KOPT-K1 (cell line): ENCODE results near the gene SRGAP2C.
"Not testable (repeated sequence)": the region's sequence is repeated elsewhere in the genome, so short reads cannot be mapped to it uniquely, and the experiment has no call there.

Source experiments
- H3K27ac ChIP-seq: fragments of 200-600 bp; sonication (generic); 2 replicates; pipeline ENCODE4 v1.5.1; 2016; ENCODE audit warnings: antibody characterized with exemption, mild to moderate bottlenecking, low read depth, low read length; ENCODE audit not compliant: poor library complexity, severe bottlenecking
- H3K36me3 ChIP-seq: fragments of 200-600 bp; sonication (generic); 2 replicates; pipeline ENCODE4 v1.5.1; 2017; ENCODE audit warnings: antibody characterized with exemption, mild to moderate bottlenecking, low read length, moderate library complexity; ENCODE audit not compliant: insufficient read depth
- H3K9me3 ChIP-seq: fragments of 200-600 bp; sonication (generic); 2 replicates; pipeline ENCODE4 v1.5.1; 2017; ENCODE audit warnings: antibody characterized with exemption, low read length, mild to moderate bottlenecking; ENCODE audit not compliant: insufficient read depth, poor library complexity, severe bottlenecking

Gene SRGAP2C

DNA sequence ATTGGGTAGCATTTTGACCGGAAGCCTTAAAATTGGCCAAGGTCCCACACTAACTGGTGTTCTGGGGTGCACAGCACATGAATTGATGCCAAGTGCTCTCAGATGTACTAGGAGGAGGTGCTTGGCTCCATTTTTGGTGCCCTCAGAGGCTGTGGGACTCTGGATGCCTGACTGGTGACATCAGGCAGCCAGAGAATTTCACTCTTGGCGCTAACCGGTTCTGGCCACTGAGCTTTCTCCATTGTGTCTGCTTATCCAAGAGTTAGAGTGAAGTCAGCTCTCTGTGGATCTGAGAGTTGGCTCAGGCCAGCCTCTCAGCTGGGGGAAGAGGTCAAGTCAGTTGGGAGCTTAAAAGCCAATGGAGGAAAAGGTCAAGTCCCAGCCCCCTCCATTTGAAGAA is 200.4 kb downstream of the SRGAP2C start:
- H3K27ac ChIP-seq, H3K9me3 ChIP-seq, H3K36me3 ChIP-seq: not testable (repeated sequence)

DNA sequence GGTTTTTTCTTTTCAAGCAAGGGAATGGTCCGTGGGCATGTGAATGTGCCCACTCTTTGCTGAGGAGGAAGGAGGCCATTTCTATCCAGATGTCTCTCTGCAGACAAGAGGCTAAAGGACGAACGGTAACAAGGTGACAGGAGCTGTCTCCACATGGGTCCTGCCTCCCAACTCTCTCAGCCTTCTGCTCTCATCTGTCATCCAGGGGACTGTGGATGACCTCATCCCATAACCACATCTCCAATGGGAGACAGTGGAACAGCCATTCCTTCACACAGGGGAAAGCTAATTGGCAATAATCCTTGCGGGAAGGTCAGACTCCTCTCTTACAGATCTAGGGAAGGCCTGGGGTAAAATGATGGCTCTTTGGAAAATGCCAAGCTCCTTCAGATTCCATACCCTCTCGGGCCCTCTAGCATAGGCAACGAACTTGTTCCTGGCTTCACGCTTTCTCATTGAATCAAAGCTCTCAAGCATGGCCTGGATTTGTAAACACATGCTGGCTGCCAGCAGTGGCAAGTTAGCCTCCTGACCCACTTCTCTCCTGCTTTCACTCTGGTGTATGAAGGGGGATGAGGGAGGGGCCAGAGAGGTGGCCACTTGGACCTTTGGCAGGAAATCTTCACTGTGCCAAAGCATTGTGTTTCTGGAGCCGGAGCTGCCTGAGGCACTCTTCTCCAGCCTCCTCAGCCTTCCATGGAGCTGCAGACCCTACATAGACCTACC is 201.0 kb downstream of the SRGAP2C start:
- H3K9me3 ChIP-seq, H3K27ac ChIP-seq, H3K36me3 ChIP-seq: not testable (repeated sequence)

DNA sequence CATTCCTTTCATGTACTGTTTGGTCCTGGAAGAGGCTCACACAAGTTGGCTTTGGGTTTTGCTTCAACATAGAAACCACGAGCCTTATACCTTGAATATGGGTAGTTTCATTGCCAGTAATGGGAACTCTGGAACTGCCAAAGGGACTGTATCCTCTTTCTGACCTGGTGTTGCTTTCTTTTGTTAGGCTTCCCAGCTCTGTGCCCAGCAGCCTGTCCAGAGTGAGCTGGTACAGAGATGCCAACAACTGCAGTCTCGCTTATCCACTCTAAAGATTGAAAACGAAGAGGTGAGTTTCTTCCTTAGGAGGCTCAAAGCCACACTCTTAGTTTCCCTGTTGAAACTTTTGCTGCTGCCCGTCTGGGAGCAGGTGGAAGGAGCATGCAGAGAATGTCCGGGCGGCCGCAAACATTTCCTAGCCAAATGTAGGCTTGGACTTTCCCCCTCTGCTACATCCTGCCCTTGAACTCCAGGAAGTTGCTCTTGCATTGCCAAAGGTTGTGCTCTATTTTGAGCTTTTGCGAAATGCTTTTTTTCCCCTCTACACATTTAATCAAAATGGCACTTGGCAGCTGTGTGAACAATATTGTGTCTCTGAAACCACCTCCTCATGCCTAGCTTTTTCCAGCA is 201.7 kb downstream of the SRGAP2C start:
- H3K36me3 ChIP-seq, H3K9me3 ChIP-seq, H3K27ac ChIP-seq: not testable (repeated sequence)

DNA sequence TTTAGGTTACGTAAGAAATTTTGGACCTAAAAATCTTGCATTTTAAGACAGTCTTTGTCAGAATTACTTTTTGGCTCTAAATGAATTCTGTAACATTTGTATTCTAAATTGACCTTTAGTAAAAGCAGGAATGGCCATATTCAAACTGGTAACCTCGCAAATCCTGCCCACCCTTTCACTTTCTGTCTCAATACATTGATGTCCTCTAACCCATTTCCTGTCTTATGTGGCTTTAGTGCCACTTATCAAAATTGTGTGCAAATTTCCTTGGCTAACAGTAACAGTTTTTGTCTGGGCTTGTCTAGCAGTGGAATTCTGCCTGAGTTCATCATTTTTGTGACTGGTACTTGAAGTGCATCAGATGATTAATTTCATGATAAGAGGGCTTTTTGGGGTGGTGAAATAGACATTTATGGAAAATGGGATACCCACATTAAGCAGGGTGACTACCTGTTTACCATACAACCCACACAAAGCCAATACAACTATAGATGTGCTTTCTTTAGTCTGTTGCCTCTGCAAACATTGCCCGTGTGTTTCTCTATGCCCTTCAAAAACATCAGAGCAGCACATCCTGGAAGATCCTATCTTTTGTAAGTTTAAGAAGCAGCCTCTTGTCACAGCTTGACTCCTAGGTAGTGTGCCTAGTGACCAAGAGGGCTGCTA is 205.3 kb downstream of the SRGAP2C start:
- not testable (repeated sequence) for H3K36me3 ChIP-seq, H3K27ac ChIP-seq, H3K9me3 ChIP-seq

DNA sequence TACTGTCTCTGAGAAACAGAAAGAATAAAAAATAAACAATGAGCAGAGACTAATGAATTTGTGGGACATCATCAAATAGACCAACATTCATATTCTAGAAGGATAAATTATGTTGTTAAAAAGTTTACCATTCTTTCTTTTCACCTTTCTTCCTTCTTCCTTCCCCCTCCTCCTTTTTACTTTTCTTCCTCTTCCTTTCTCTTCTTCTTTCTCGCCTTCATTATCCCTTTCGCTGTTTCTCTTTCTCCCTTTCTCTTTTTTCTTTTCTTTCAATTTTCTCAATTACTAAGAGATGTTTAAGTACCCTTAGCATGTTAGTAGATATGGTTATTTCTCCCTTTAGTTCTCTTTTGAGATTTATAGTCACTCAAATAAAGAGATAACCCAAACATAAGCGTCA is 207.4 kb downstream of the SRGAP2C start:
- H3K27ac ChIP-seq, H3K36me3 ChIP-seq, H3K9me3 ChIP-seq: not testable (repeated sequence)

DNA sequence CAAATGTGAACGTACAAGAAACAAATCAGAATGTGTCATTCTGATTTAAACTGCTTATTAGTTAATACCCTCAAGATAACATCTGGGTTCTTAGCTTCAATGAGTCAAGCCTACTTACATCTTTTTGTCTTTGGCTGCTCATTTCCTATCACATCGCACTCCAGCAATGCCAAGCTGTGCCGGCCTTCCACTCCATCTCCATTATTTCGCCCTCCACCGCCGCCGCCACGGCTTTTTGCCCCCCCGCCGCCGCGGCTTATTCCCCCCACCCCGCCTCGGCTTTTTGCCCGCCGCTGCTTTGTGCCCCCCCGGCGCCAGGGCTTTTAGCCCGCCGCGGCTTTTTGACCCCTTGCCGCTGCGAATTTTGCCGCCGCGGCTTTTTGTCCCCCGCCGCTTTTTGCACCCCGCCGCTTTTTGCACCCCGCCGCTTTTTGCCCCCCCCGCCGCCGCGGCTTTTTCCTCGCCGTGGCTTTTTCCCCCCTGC is 211.0 kb downstream of the SRGAP2C start:
- H3K27ac ChIP-seq, H3K9me3 ChIP-seq, H3K36me3 ChIP-seq: not testable (repeated sequence)

DNA sequence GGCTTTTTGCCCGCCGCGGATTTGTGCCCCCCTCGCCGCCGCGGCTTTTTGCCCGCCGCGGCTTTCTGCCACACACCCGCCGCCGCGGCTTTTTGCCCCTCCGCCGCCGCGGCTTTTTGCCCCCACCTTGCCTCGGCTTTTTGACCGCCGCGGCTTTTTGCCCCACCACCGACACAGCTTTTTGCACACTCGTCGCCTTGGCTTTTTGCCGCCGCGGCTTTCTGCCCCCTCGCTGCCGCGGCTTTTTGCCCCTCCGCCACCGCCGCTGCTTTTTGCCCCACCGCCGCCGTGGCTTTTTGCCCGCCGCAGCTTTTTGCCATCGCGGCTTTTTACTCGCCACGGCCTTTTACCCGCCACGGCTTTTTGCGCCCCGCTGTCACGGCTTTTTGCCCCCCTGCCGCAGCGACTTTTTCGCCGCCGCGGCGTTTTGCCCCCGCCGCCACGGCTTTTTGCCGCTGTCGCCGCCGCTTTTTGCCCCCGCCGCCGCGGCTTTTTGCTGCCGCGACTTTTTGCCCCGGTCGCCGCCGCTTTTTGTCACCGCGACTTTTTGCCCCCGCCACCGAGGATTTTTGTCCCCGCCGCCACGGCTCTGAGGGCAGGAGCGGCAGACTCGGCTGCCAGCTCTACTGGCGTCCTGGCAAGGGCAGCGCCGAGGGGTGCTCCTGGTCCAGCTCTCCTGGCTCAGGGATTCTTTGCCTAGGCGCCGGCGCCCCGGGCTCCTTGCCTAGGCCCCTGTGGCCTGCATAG is 211.7 kb downstream of the SRGAP2C start:
- not testable (repeated sequence) for H3K9me3 ChIP-seq, H3K36me3 ChIP-seq, H3K27ac ChIP-seq

DNA sequence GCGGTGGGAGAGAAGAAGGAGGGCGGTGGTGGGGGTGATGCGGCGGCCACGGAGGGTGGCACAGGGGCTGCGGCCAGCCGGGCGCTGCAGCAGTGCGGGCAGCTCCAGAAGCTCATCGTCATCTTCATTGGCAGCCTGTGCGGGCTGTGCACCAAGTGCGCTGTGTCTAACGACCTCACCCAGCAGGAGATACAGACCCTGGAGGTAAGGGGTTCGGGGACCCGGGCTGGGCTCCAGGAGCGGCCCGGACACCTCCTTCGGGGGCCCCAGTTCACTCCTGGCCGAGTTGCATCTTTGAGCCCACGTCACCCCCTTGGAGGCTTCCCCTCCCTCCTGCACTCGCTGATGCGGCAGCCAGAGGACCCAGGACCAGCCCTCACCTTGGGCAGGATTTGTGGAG is 212.3 kb downstream of the SRGAP2C start:
- not testable (repeated sequence) for H3K27ac ChIP-seq, H3K36me3 ChIP-seq, H3K9me3 ChIP-seq

DNA sequence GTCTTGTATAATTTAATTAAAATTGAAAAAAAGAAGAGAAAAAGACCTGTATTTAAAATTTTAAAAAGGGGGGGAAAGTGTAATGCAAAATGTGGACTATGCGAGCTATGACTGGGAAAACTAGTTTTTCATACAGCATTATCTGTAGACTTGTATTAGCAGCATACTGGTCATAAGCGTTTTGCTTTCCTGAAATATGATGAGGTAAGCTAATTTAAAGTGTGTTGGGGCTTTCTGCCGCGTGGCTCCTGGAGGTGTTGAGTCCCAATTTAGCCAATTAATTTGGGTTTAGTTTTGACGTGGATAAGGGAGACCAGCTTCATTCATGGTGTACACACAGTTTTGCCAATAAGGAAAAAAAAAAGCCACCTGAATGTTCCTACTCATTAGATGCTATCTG is 214.4 kb downstream of the SRGAP2C start:
- H3K9me3 ChIP-seq, H3K27ac ChIP-seq, H3K36me3 ChIP-seq: not testable (repeated sequence)

DNA sequence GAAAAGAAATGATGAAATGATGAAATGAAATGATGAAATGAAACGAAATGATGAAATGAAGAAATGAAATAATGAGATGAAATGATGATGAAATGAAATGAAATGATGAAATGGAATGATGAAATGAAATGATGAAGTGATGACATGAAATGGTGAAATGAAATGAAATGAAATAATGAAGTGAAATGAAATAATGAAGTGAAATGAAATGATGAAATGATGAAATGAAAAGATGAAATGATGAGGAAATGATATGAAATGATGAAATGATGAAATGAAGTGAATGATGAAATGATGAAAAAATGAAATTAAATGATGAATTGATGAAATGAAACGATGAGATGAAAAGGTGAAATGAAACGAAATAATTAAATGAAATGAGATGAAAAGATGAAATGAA is 215.3 kb downstream of the SRGAP2C start:
- H3K9me3 ChIP-seq, H3K27ac ChIP-seq, H3K36me3 ChIP-seq: not testable (repeated sequence)

DNA sequence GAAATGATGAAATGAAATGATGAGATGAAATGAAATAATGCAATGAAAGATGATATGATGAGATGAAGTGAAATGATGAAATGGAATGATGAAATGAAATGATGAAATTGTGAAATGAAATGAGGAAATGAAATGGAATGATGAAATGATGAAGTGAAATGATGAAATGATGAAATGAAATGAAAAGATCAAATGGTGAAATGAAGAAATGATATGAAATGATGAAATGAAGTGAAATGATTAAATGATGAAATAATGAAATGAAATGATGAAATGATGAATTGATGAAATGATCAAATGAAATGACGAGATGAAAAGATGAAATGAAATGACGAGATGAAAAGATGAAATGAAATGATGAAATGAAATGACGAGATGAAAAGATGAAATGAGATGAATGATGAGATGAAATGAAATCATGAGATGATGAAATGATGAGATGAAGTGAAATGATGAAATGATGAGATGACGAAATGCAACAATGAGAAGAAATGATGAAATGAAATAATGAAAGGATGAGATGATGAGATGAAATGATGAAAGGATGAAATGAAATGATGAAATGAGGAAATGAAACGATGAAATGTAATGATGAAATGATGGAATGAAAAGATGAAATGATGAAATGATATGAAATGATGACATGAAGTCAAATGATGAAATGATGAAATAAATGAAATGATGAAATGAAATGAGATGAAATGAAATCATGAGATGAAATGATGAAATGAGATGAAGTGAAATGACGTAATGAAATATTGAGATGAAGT is 216.0 kb downstream of the SRGAP2C start:
- H3K36me3 ChIP-seq, H3K9me3 ChIP-seq, H3K27ac ChIP-seq: not testable (repeated sequence)

DNA sequence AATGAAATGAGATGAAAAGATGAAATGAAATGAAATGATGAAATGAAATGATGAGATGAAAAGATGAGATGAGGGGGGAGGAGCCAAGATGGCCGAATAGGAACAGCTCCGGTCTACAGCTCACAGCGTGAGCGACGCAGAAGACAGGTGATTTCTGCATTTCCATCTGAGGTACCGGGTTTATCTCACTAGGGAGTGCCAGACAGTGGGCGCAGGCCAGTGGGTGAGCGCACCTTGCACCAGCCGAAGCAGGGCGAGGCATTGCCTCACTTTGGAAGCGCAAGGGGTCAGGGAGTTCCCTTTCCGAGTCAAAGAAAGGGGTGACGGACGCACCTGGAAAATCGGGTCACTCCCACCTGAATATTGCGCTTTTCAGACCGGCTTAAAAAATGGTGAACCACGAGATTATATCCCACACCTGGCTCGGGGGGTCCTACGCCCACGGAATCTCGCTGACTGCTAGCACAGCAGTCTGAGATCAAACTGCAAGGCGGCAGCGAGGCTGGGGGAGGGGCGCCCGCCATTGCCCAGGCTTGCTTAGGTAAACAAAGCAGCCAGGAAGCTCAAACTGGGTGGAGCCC is 216.7 kb downstream of the SRGAP2C start:
- not testable (repeated sequence) for H3K36me3 ChIP-seq, H3K9me3 ChIP-seq, H3K27ac ChIP-seq

DNA sequence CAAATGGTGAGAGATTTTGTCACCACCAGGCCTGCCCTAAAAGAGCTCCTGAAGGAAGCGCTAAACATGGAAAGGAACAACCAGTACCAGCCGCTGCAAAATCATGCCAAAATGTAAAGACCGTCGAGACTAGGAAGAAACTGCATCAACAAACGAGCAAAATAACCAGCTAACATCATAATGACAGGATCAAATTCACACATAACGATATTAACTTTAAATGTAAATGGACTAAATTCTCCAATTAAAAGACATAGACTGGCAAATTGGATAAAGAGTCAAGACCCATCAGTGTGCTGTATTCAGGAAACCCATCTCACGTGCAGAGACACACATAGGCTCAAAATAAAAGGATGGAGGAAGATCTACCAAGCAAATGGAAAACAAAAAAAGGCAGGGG is 218.5 kb downstream of the SRGAP2C start:
- H3K27ac ChIP-seq, H3K9me3 ChIP-seq, H3K36me3 ChIP-seq: not testable (repeated sequence)

DNA sequence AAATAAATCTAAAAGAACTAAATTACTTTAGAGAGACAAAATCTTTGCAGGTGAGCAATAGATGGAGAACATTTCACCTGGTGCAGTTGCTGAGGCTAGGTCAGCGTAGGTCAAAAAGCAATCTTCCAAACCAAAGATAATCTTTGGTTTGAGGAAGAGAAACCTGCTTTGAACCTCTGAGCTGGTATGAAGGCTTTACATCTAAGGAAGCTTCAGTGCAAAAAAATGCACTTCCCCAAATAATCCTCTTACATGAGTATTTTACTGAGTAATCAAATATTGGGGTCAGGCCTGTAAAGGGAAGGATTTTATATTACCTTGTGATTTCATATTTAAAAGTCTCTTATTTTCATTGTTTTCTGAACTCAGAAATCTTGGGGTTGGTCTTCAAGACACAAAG is 223.6 kb downstream of the SRGAP2C start:
- Histone ChIP-seq H3K9me3 (no peaks in the 10 kb centered on the region), H3K36me3 (no peaks in the 10 kb centered on the region), H3K27ac (no peak overlapping the region)
